Activated naive CD4-positive, alpha-beta T cell treated with anti-CD3 and anti-CD28 coated beads, Interleukin-2, amount 10 ng/mL, durations not matched to agents 7 days and 5 days (primary cell): ENCODE results near the gene NTSR1.

Source experiments
- CTCF ChIA-PET: fragments of 350-600 bp; sonication (Branson Sonifier 250); formaldehyde crosslinking; loops from one replicate; lab custom pipeline; 2021; ENCODE audit warnings: antibody characterized with exemption; lab: Charles Lee
- DNase-seq: peaks from one replicate; pipeline ENCODE4 v3.0.0-alpha.2; 2020
- H3K27ac Mint-ChIP-seq: one replicate; pipeline ENCODE4 v1.8.0; 2021; ENCODE audit warnings: mild to moderate bottlenecking, moderate library complexity, mixed read lengths
- H3K27me3 Mint-ChIP-seq: one replicate; pipeline ENCODE4 v1.8.0; 2021; ENCODE audit warnings: mild to moderate bottlenecking, mixed read lengths
- H3K36me3 Mint-ChIP-seq: one replicate; pipeline ENCODE4 v1.8.0; 2021; ENCODE audit warnings: mixed read lengths
- H3K4me1 Mint-ChIP-seq: one replicate; pipeline ENCODE4 v1.8.0; 2021; ENCODE audit warnings: mixed read lengths
- H3K4me3 Mint-ChIP-seq: one replicate; pipeline ENCODE4 v1.8.0; 2021; ENCODE audit warnings: mild to moderate bottlenecking, moderate library complexity, mixed read lengths
- H3K9me3 Mint-ChIP-seq: one replicate; pipeline ENCODE4 v1.8.0; 2021; ENCODE audit warnings: mixed read lengths

Gene NTSR1

DNA sequence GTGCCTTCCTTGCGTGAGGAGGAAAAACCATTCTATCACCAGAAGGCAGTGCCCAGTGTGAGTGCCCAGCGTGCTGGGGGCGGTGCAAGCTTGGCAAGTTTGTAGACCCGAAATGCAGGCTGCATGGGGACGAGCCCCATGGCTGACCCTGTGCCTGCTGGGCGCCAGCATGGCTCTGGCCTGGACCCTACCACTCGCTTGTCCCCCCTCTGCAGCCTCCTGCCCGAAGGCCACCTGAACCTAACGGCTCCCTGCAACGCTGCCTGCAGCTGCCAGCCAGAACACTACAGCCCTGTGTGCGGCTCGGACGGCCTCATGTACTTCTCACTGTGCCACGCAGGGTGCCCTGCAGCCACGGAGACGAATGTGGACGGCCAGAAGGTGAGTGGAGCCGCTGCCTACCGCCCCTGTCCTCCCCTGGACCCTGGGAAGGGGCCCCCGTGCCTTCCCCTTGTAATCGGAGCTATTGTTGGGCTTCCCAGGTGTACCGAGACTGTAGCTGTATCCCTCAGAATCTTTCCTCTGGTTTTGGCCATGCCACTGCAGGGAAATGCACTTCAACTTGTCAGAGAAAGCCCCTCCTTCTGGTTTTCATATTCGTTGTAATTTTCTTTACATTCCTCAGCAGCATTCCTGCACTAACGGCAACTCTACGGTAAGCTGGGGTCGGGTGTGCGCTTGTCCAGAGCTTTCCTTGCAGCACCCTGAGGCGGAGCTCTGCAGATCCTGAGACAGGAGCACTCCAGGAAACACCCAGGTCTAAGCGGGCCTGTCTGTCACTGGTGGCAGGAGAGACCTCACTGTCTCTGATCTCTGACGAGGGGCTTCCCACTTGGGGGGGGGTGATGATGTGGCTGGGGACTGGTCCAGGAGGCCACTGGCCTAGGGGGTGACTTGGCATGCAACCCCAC is 40.9 kb upstream of the NTSR1 start:
- Mint-ChIP-seq H3K36me3 (peaks cover 42% of the 10 kb centered on the region), H3K27me3 (no peaks in the 10 kb centered on the region), H3K4me1 (peaks cover 3% of the 10 kb centered on the region), H3K4me3 (no peak overlapping the region), H3K9me3 (no peaks in the 10 kb centered on the region), H3K27ac (no peak overlapping the region)
- DNase-seq = no peak
- CTCF ChIA-PET = interaction anchor here (1.7 kb wide), 1 partner anchor 124 kb away, joined by 5 read pairs; no protein-coding TSS in a partner anchor

DNA sequence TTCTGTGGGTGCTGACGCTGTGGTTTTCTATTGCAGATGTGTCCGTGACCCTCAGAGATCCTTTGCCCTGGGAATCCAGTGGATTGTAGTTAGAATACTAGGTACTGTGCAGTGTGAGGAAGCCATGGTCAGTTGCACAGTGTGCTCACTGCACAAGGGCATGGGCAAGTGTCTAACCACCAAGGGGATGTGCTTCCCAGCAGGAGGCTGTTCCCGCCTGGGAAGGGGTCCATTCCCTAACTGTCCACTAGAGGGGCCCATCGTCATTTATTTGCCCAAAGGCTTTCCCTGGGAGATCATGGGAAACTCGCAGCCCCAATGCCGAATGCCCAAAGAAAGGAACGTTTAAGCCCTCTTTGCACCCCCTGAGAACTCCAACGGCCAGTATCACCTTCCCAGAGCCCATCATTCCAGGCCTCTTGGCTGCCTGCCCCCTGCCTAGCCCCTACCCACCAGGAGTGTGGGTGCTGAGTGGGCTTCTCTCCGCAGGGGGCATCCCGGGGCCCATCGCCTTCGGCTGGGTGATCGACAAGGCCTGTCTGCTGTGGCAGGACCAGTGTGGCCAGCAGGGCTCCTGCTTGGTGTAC is 40.1 kb upstream of the NTSR1 start:
- no peak overlapping the region for H3K4me3 Mint-ChIP-seq
- peaks cover 3% of the 10 kb centered on the region for H3K4me1 Mint-ChIP-seq
- CTCF ChIA-PET = no interaction called here
- DNase-seq = peak; percentile 44
- H3K9me3 Mint-ChIP-seq = no peaks in the 10 kb centered on the region
- peak overlapping the region; percentile 42 for H3K27ac Mint-ChIP-seq
- H3K27me3 Mint-ChIP-seq = no peaks in the 10 kb centered on the region
- H3K36me3 Mint-ChIP-seq = peaks cover 42% of the 10 kb centered on the region

DNA sequence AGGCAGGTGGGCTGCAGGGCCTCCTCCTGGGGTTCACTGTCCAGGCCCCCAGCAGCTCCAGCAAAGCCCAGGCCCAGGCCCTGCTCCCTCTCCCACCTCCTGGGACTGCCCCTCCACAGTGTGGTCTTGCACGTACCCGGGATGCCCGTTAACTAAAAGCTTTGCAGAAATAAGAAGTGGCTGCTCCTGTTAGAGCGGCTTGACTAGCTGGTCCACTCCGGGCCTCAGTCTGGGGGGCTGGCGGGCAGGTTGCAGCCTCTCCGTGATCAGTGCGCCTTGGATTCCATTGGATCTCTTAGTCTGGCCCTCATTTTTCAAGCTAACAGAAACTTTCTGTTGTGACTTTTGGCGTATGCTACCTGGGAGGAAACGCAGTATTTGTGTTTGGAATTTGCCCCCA is 39.4 kb upstream of the NTSR1 start:
- Mint-ChIP-seq H3K9me3 (no peaks in the 10 kb centered on the region), H3K27me3 (peaks cover 3% of the 10 kb centered on the region), H3K4me1 (peaks cover 3% of the 10 kb centered on the region), H3K27ac (no peak overlapping the region), H3K4me3 (no peak overlapping the region), H3K36me3 (peaks cover 42% of the 10 kb centered on the region)
- CTCF ChIA-PET = no interaction called here
- DNase-seq = no peak

DNA sequence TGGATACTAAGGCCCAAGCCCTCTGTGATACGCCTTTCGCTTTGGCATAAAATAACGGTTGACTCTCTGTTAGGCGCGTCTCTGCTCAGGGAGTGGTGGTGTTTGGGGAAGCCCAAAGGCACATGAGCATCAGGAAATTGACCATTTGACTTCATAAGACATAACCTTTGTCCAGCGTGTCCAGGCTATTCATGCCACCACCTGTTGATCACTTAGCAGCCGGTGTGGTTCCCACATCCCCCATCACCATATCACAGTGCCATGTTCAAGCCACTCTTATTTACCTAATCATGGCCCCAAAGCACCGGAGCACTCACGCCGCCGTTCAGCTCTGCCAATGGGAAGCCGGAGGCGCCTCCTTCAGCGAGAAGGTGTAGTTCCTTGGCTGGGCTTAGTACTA is 38.5 kb upstream of the NTSR1 start:
- no peaks in the 10 kb centered on the region for H3K9me3 Mint-ChIP-seq
- peaks cover 3% of the 10 kb centered on the region for H3K4me1 Mint-ChIP-seq
- no peak overlapping the region for H3K27ac Mint-ChIP-seq
- CTCF ChIA-PET = no interaction called here
- no peak for DNase-seq
- H3K27me3 Mint-ChIP-seq = peaks cover 7% of the 10 kb centered on the region
- peaks cover 42% of the 10 kb centered on the region for H3K36me3 Mint-ChIP-seq
- no peak overlapping the region for H3K4me3 Mint-ChIP-seq

DNA sequence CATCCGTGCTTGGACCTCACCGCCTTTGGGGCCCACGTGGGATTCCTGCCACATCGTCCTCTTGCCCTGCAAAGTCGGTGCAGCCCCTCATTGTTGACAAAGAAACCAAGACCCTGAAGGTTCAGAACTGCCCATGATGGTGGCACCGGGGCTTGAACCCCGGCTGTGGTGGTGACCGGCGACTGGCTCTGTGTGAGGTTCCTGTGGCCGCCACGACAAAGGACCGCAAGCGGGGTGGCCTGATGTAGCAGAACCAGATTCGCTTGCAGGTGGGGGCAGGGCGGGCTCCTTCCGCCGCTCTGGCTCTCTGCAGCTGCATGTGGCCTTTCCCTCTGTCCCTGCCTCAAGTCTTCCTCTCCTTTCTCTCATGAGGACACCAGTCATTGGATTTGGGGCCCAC is 37.6 kb upstream of the NTSR1 start:
- Mint-ChIP-seq H3K9me3 (no peaks in the 10 kb centered on the region), H3K4me3 (no peak overlapping the region), H3K27me3 (peaks cover 7% of the 10 kb centered on the region), H3K27ac (no peak overlapping the region), H3K36me3 (peaks cover 42% of the 10 kb centered on the region), H3K4me1 (peaks cover 3% of the 10 kb centered on the region)
- DNase-seq = no peak
- CTCF ChIA-PET = no interaction called here

DNA sequence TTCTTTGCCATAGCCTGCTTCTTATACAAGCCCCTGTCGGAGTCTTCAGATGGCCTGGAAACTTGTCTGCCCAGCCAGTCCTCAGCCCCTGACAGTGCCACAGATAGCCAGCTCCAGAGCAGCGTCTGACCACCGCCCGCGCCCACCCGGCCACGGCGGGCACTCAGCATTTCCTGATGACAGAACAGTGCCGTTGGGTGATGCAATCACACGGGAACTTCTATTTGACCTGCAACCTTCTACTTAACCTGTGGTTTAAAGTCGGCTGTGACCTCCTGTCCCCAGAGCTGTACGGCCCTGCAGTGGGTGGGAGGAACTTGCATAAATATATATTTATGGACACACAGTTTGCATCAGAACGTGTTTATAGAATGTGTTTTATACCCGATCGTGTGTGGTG is 36.9 kb upstream of the NTSR1 start:
- Mint-ChIP-seq H3K27ac (peak overlapping the region; percentile 55), H3K4me3 (no peak overlapping the region), H3K4me1 (peaks cover 3% of the 10 kb centered on the region), H3K36me3 (peaks cover 39% of the 10 kb centered on the region), H3K9me3 (no peaks in the 10 kb centered on the region), H3K27me3 (peaks cover 7% of the 10 kb centered on the region)
- no peak for DNase-seq
- CTCF ChIA-PET = interaction anchor here (0.8 kb wide), 1 partner anchor 120 kb away, joined by 3 read pairs; no protein-coding TSS in a partner anchor

DNA sequence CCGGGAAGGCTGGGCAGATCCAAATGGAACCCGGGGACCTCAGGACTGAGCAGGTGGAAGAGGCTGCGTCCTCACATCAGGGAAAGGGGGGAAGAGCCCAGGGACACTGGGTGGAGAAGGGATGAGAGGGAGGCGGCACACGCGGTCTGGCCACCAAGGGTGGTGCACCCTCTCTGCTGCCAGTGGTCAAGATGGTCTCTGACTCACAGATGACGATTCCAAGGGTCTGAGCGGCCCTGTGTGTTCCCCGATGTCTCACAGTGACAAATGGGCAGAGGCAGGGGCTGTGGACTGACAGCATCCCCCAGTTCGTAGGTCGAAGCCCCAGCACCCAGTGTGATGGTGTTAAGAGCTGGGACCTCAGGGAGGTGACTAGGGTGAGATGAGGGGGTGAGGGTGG is 34.3 kb upstream of the NTSR1 start:
- H3K4me3 Mint-ChIP-seq = no peak overlapping the region
- no peak for DNase-seq
- H3K27me3 Mint-ChIP-seq = peaks cover 26% of the 10 kb centered on the region
- CTCF ChIA-PET = no interaction called here
- H3K9me3 Mint-ChIP-seq = no peaks in the 10 kb centered on the region
- no peak overlapping the region for H3K27ac Mint-ChIP-seq
- peaks cover 13% of the 10 kb centered on the region for H3K4me1 Mint-ChIP-seq
- H3K36me3 Mint-ChIP-seq = peaks cover 21% of the 10 kb centered on the region

DNA sequence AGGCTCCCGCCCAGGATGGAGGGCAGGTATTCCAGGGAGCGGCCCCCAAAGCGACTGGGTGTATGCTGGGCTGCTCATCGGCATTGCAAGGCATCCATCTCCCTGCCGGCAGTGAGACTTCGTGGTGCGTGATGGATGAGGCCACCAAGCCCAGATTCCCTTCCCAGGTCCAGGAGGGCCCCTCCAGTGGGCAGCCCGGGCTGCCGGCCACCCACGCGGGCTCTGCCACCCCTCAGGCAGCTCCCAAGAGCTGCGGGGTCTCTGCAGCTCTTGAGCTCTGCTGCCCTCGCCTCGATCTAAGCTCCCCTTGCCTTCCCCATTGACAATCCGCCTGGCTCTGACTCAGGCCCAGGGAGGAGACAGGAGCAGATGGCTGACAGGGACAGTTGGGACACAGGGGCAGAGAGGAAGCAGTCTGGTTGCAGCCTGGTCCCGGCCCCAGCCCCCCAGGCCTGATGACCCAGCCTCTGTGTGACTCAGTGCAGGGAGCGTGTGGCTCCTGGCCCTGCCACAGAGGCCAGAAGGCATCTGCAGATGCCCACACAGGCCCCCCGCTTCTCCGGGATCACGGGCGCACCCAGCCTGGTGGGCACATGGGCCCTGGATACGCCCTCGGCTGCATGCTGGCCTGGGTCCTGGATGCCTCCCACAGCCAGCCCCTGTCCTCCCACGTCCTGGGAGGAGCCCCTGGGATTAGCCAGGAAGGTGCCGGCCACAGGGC is 33.3 kb upstream of the NTSR1 start:
- peaks cover 13% of the 10 kb centered on the region for H3K4me1 Mint-ChIP-seq
- no peak overlapping the region for H3K27ac Mint-ChIP-seq
- H3K4me3 Mint-ChIP-seq = no peak overlapping the region
- peaks cover 8% of the 10 kb centered on the region for H3K9me3 Mint-ChIP-seq
- H3K27me3 Mint-ChIP-seq = peaks cover 31% of the 10 kb centered on the region
- no peak for DNase-seq
- peaks cover 21% of the 10 kb centered on the region for H3K36me3 Mint-ChIP-seq
- CTCF ChIA-PET = no interaction called here

DNA sequence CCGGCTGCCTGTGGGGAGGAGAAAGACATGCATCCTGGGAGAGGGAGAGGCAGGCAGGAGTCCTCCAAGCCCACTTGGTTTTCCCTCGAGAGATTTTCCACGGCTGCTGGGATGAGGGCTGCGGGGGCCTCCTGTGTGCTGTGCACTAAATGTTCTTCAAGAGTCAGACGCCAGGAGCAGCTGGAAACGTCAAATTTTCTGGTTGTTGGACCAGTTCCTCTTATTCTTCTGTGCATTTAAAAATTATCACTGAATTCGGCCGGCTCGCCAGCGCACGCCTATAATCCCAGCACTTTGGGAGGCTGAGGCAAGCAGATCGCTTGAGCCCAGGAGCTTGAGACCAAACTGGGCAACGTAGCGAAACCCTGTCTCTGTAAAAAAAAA is 32.8 kb upstream of the NTSR1 start:
- peaks cover 16% of the 10 kb centered on the region for H3K36me3 Mint-ChIP-seq
- CTCF ChIA-PET = no interaction called here
- no peak overlapping the region for H3K27ac Mint-ChIP-seq
- H3K9me3 Mint-ChIP-seq = peaks cover 12% of the 10 kb centered on the region
- peaks cover 31% of the 10 kb centered on the region for H3K27me3 Mint-ChIP-seq
- peaks cover 13% of the 10 kb centered on the region for H3K4me1 Mint-ChIP-seq
- H3K4me3 Mint-ChIP-seq = no peak overlapping the region
- DNase-seq = no peak

DNA sequence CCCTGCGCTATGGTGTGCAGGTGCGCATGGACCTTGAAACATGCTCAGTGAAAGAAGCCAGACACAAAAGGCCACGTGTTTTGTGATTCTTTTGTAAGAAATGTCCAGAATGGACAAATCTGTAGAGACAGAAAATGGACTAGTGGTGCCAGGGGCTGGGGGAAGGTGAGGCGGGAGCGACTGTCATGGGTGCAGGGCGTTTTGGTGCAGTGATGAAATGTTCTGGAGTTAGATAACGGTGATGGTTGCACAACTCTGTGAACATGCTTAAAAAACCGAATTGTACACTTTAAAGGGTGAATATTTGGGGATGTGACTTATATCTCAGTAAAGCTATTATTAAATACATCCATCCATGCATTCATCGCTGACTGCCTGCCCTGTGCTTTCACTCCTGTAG is 31.7 kb upstream of the NTSR1 start:
- H3K4me3 Mint-ChIP-seq = no peak overlapping the region
- no peak overlapping the region for H3K27ac Mint-ChIP-seq
- H3K4me1 Mint-ChIP-seq = peaks cover 13% of the 10 kb centered on the region
- peaks cover 9% of the 10 kb centered on the region for H3K36me3 Mint-ChIP-seq
- CTCF ChIA-PET = no interaction called here
- peaks cover 31% of the 10 kb centered on the region for H3K27me3 Mint-ChIP-seq
- no peak for DNase-seq
- peaks cover 12% of the 10 kb centered on the region for H3K9me3 Mint-ChIP-seq

DNA sequence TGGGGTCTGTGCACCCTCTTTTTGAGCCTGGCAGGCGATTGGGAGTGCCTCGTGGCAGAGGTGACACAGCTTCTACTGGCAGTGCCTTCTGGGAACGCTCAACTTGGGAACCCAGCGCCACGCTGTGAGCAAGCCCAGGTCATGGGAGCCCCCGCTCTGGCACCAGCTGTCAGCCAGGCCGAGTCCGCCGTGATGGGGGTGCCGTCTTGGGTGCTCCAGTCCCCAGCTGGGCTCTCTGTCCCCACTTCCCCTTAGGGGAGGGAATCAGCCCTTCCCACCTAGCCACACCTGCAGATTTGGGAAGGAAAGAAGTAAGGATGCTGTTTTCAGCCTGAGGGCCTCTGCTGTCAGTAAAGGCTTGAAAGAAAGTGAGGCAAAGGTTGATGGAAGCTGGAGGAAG is 31.0 kb upstream of the NTSR1 start:
- CTCF ChIA-PET = no interaction called here
- peaks cover 2% of the 10 kb centered on the region for H3K36me3 Mint-ChIP-seq

DNA sequence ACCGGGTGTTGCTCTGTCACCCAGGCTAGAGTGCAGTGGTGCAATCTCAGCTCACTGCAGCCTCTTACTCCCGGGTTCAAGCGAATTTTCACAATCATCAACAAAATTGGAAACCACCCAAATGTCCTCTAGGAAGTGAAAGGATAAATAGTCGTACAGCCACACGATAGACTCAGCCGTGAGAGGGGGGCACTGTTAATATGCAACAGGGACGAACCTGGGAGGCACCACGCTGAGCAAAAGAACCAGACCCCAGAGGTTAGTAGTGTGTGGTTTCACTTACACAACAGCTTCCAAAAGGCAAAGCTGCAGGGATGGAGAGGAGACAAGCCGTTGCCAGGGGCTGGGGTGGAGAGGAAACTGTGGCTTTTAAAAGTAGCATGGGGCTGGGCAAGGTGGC is 30.1 kb upstream of the NTSR1 start:
- peak overlapping the region; percentile 4 for H3K27ac Mint-ChIP-seq
- DNase-seq = no peak

More for the DNA sequence above, 31.0 kb upstream of the NTSR1 start:
- H3K4me1 Mint-ChIP-seq = peaks cover 13% of the 10 kb centered on the region
- H3K27ac Mint-ChIP-seq = no peak overlapping the region
- H3K27me3 Mint-ChIP-seq = peaks cover 31% of the 10 kb centered on the region
- no peak overlapping the region for H3K4me3 Mint-ChIP-seq
- peaks cover 12% of the 10 kb centered on the region for H3K9me3 Mint-ChIP-seq
- no peak for DNase-seq

DNA sequence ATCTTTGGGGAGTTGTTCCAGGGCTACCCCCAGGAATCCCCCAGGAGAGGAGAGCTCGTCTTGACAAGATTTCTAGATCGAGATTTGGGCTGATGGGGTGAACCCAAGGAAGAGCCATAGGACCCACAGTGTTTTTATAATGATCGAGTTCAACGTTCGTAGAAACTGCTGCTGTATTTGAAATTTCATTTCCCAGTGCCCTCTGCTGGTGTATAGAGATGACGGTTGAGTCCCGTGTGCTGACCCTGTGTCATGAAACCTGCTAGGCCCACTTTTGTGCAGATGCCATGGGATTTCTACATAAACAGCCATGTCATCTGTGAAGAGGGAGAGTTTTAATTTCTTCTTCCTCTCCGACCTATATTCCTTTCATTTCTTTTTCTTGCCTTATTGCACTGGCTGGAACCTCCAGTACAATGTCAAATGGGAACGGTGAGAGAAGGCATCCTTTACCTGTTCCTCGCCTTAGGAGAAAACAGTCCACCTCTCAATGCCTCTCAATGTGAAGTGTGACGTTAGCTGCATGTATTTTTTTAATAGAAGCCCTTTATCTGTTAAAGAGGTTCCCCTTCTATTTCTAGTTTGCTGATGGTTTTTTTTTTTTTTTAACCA is 28.6 kb upstream of the NTSR1 start:
- DNase-seq = no peak
- peaks cover 28% of the 10 kb centered on the region for H3K27me3 Mint-ChIP-seq

More for the DNA sequence above, 30.1 kb upstream of the NTSR1 start:
- Mint-ChIP-seq H3K27me3 (peaks cover 31% of the 10 kb centered on the region), H3K4me1 (peaks cover 13% of the 10 kb centered on the region), H3K9me3 (peaks cover 14% of the 10 kb centered on the region), H3K36me3 (peaks cover 2% of the 10 kb centered on the region), H3K4me3 (no peak overlapping the region)
- CTCF ChIA-PET = interaction anchor here (0.6 to 1.3 kb wide), 2 partner anchors 110 to 114 kb away, joined by 3 to 4 read pairs; no protein-coding TSS in a partner anchor

More for the DNA sequence above, 28.6 kb upstream of the NTSR1 start:
- peaks cover 13% of the 10 kb centered on the region for H3K4me1 Mint-ChIP-seq
- CTCF ChIA-PET = no interaction called here
- peaks cover 15% of the 10 kb centered on the region for H3K9me3 Mint-ChIP-seq
- H3K4me3 Mint-ChIP-seq = no peak overlapping the region
- H3K36me3 Mint-ChIP-seq = peaks cover 3% of the 10 kb centered on the region
- no peak overlapping the region for H3K27ac Mint-ChIP-seq
